SU-DHL-6 (cell line): ENCODE results near the gene KLHL29.

Experiments
- H2AFZ ChIP-seq: fragments of 200-600 bp; sonication (generic); 2 replicates; pipeline ENCODE4 v1.6.1; 2014; ENCODE audit warnings: low read depth, mild to moderate bottlenecking, moderate library complexity, mixed read lengths, antibody characterized with exemption, low read length; ENCODE audit not compliant: severe bottlenecking
- H3F3A ChIP-seq: fragments of 200-600 bp; shearing (Covaris generic); 2 replicates; pipeline ENCODE4 v1.6.0; 2016; ENCODE audit warnings: antibody characterized with exemption, mild to moderate bottlenecking; ENCODE audit not compliant: insufficient read depth
- H3K27ac ChIP-seq: fragments of 200-600 bp; sonication (generic); 2 replicates; pipeline ENCODE4 v1.5.1; 2016; ENCODE audit warnings: low read depth, mild to moderate bottlenecking, low read length, moderate library complexity, mixed read lengths
- H3K27me3 ChIP-seq: fragments of 200-600 bp; sonication (generic), shearing (Covaris generic); 2 replicates; pipeline ENCODE4 v1.6.0; 2014; ENCODE audit warnings: mild to moderate bottlenecking, low read length
- H3K36me3 ChIP-seq: fragments of 200-600 bp; sonication (generic); 2 replicates; pipeline ENCODE4 v1.6.1; 2014; ENCODE audit warnings: mild to moderate bottlenecking, low read length, mixed read lengths
- H3K4me2 ChIP-seq: fragments of 300-600, 200-600 bp; shearing (Covaris generic), sonication (generic); 2 replicates; pipeline ENCODE4 v1.6.0; 2014; ENCODE audit warnings: low read length, low read depth, mild to moderate bottlenecking; ENCODE audit not compliant: poor library complexity, severe bottlenecking
- H3K4me3 ChIP-seq: fragments of 200-600 bp; sonication (generic); 2 replicates; pipeline ENCODE4 v1.5.1; 2014; ENCODE audit warnings: antibody characterized with exemption, low read length, mild to moderate bottlenecking, mixed read lengths; ENCODE audit not compliant: insufficient read depth, poor library complexity, severe bottlenecking
- H3K79me2 ChIP-seq: fragments of 200-600 bp; sonication (generic); 2 replicates; pipeline ENCODE4 v1.6.1; 2014; ENCODE audit warnings: mild to moderate bottlenecking, low read length, moderate library complexity; ENCODE audit not compliant: insufficient read depth
- H3K9ac ChIP-seq: fragments of 200-600 bp; sonication (generic); 2 replicates; pipeline ENCODE4 v1.7.0; 2014; ENCODE audit warnings: mild to moderate bottlenecking, low read length
- H3K9me2 ChIP-seq: fragments of 200-600 bp; sonication (generic); replicated peaks from 2 replicates; pipeline ENCODE4 v1.6.1; 2014; ENCODE audit warnings: low read length; ENCODE audit not compliant: insufficient read depth
- H3K9me3 ChIP-seq: fragments of 200-600 bp; sonication (generic); 2 replicates; pipeline ENCODE4 v1.6.1; 2014; ENCODE audit warnings: low read length, mixed read lengths; ENCODE audit not compliant: insufficient read depth
- H4K20me1 ChIP-seq: fragments of 200-600 bp; sonication (generic); 2 replicates; pipeline ENCODE4 v1.6.1; 2014; ENCODE audit warnings: low read depth, mild to moderate bottlenecking, antibody characterized with exemption, low read length, moderate library complexity, mixed read lengths
- CTCF ChIP-seq: fragments of 200-600 bp; sonication (generic); IDR thresholded peaks from one replicate; pipeline ENCODE4 v1.5.1; 2017; ENCODE audit warnings: antibody characterized with exemption, mild to moderate bottlenecking, low read length, moderate library complexity; ENCODE audit not compliant: insufficient read depth, poor library complexity, severe bottlenecking
- EZH2phosphoT487 ChIP-seq: fragments of 200-600 bp; sonication (generic), shearing (Covaris generic); conservative IDR thresholded peaks from 2 replicates; pipeline ENCODE4 v1.6.1; 2018; ENCODE audit warnings: mild to moderate bottlenecking, antibody characterized with exemption, low read length, moderate library complexity, mixed read lengths

Gene KLHL29

GRCh38 chr2:23571085-23571484 lies 186.1 kb downstream of the KLHL29 start:
- Histone ChIP-seq H3K9me3 (no peaks in the 10 kb centered on the region), H3K36me3 (no peaks in the 10 kb centered on the region), H3K4me3 (no peak overlapping the region), H3K79me2 (no peaks in the 10 kb centered on the region), H4K20me1 (no peaks in the 10 kb centered on the region), H2AFZ (no peak overlapping the region), H3F3A (no peaks in the 10 kb centered on the region), H3K27ac (no peak overlapping the region), H3K27me3 (no peaks in the 10 kb centered on the region), H3K4me2 (no peak overlapping the region), H3K9me2 (no peaks in the 10 kb centered on the region), H3K9ac (no peak overlapping the region)
- no peak for TF ChIP-seq CTCF
- no peak for TF ChIP-seq EZH2phosphoT487

GRCh38 chr2:23571527-23572282 lies 186.7 kb downstream of the KLHL29 start:
- Histone ChIP-seq H3K36me3 (no peaks in the 10 kb centered on the region), H3K9me3 (no peaks in the 10 kb centered on the region), H3K27me3 (no peaks in the 10 kb centered on the region), H3K79me2 (no peaks in the 10 kb centered on the region), H3F3A (no peaks in the 10 kb centered on the region), H3K27ac (no peak overlapping the region), H4K20me1 (no peaks in the 10 kb centered on the region), H3K4me2 (no peak overlapping the region), H2AFZ (no peak overlapping the region), H3K9ac (no peak overlapping the region), H3K9me2 (no peaks in the 10 kb centered on the region), H3K4me3 (no peak overlapping the region)
- TF ChIP-seq CTCF (no peak), EZH2phosphoT487 (no peak)

- Histone ChIP-seq H2AFZ (no peak overlapping the region), H4K20me1 (no peaks in the 10 kb centered on the region), H3K9me2 (no peaks in the 10 kb centered on the region), H3K27me3 (no peaks in the 10 kb centered on the region), H3K4me3 (no peak overlapping the region), H3K9ac (no peak overlapping the region), H3K4me2 (no peak overlapping the region), H3K79me2 (no peaks in the 10 kb centered on the region), H3K36me3 (no peaks in the 10 kb centered on the region), H3K9me3 (no peaks in the 10 kb centered on the region), H3F3A (no peaks in the 10 kb centered on the region), H3K27ac (no peak overlapping the region)
- TF ChIP-seq CTCF (no peak), EZH2phosphoT487 (no peak)
These were observed 190.1 kb downstream of the KLHL29 start for GRCh38 chr2:23574919-23575654.
